GM19468 (cell line): ENCODE data around the gene CARD9.

ENCODE experiments used
- ATAC-seq: cut with Tn5 transposase; IDR thresholded peaks from one replicate; pipeline ENCODE4 v1.9.1; 2021; ENCODE audit warnings: mild to moderate bottlenecking, moderate library complexity, moderate number of reproducible peaks; ENCODE audit not compliant: unreplicated experiment; ENCODE audit errors: extremely low read depth

The CARD9 gene

GRCh38 chr9:136402067-136402466, 28.6 kb upstream of the CARD9 start:
- no peak for ATAC-seq

- ATAC-seq: no peak
Measured at GRCh38 chr9:136401173-136401922, 27.9 kb upstream of the CARD9 start.

- peak; percentile 48 for ATAC-seq
Measured at GRCh38 chr9:136400038-136400834, 26.8 kb upstream of the CARD9 start, which contains the start of gene SNAPC4. SNAPC4 (minus strand) TSS chr9:136400170; CDS start chr9:136398428, 1,742 bp downstream.

GRCh38 chr9:136399176-136400037, 25.9 kb upstream of the CARD9 start:
- no peak for ATAC-seq

GRCh38 chr9:136398286-136398685, 24.8 kb upstream of the CARD9 start:
- no peak for ATAC-seq

GRCh38 chr9:136397643-136398042, 24.2 kb upstream of the CARD9 start:
- ATAC-seq: no peak

GRCh38 chr9:136396219-136396515, 22.7 kb upstream of the CARD9 start:
- no peak for ATAC-seq

- no peak for ATAC-seq
Measured at GRCh38 chr9:136395345-136396218, 22.1 kb upstream of the CARD9 start.

- no peak for ATAC-seq
Measured at GRCh38 chr9:136395020-136395340, 21.5 kb upstream of the CARD9 start.

- no peak for ATAC-seq
Measured at GRCh38 chr9:136394312-136395019, 21.0 kb upstream of the CARD9 start.

- no peak for ATAC-seq
Measured at GRCh38 chr9:136393531-136393930, 20.1 kb upstream of the CARD9 start.

- ATAC-seq: no peak
Measured at GRCh38 chr9:136392538-136393449, 19.3 kb upstream of the CARD9 start.

GRCh38 chr9:136391737-136392537, 18.5 kb upstream of the CARD9 start:
- ATAC-seq: no peak

- ATAC-seq: no peak
Measured at GRCh38 chr9:136389396-136389795, 15.9 kb upstream of the CARD9 start.

GRCh38 chr9:136387217-136387616, 13.7 kb upstream of the CARD9 start:
- no peak for ATAC-seq

- no peak for ATAC-seq
Measured at GRCh38 chr9:136386018-136386417, 12.5 kb upstream of the CARD9 start.

GRCh38 chr9:136385015-136385414, 11.5 kb upstream of the CARD9 start:
- no peak for ATAC-seq

GRCh38 chr9:136383436-136383835, 10.0 kb upstream of the CARD9 start:
- ATAC-seq: no peak
